A549 (cell line): Measurements from ENCODE around the gene ASIC1.

Experiments
- HOXB13 ChIP-seq: fragments of 250-450 bp; sonication (Bioruptor Pico); IDR thresholded peaks from 2 replicates; pipeline ENCODE4 v1.5.0; 2020; ENCODE audit warnings: low read depth, mild to moderate bottlenecking, moderate library complexity
- MAFK ChIP-seq: fragments of 450-650 bp; IDR thresholded peaks from 2 replicates; pipeline ENCODE4 v1.6.1; 2014; ENCODE audit not compliant: partially characterized antibody
- NR3C1 ChIP-seq: fragments of >200 bp; sonication (Bioruptor Twin); formaldehyde crosslinking; IDR thresholded peaks from 3 replicates; pipeline ENCODE4 v1.6.1; 2017
- TF ChIP-seq, protein P1 (sequence below): fragments of >200 bp; sonication (Bioruptor Twin); formaldehyde crosslinking; IDR thresholded peaks from 3 replicates; pipeline ENCODE4 v1.5.1; 2016

DNA sequence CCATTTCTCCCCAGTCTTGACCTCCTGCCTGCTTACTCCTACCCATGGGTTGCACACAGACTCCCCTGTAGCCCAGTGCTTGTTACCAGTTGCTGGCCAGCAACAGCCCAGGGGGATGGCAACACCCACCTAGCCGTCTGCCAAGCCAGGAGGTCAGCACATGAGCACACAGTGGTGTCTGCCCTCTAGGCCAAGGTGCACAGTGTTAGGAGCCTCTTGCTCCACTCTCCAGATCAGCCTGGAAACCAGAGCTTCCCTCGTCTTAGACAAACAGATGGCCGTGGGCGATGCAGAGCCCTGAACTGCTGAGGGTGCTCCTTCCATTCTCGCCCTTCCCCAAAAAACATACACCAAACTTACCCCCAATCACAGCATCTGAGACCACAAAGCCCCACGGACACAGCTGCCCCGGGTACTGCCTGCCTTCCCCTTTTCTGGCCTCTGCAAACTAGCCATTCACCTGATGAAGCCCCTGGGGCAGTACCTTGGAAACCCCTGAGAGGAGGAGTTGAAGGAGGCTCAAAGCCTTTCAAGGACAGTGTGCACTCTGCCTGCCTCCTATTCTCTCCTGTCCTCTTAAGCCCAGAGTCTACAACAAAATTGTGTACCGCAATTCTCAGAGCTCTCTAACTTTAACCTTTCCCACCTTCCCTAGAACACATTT is 45.4 kb downstream of the ASIC1 start:
- TF ChIP-seq, protein P1, sequence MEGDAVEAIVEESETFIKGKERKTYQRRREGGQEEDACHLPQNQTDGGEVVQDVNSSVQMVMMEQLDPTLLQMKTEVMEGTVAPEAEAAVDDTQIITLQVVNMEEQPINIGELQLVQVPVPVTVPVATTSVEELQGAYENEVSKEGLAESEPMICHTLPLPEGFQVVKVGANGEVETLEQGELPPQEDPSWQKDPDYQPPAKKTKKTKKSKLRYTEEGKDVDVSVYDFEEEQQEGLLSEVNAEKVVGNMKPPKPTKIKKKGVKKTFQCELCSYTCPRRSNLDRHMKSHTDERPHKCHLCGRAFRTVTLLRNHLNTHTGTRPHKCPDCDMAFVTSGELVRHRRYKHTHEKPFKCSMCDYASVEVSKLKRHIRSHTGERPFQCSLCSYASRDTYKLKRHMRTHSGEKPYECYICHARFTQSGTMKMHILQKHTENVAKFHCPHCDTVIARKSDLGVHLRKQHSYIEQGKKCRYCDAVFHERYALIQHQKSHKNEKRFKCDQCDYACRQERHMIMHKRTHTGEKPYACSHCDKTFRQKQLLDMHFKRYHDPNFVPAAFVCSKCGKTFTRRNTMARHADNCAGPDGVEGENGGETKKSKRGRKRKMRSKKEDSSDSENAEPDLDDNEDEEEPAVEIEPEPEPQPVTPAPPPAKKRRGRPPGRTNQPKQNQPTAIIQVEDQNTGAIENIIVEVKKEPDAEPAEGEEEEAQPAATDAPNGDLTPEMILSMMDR = no peak
- no peak for TF ChIP-seq HOXB13 (CRISPR knock-in tag)
- no peak for TF ChIP-seq MAFK
- TF ChIP-seq NR3C1 = no peak
